ENCODE measurements around the gene MAPK4. TPM values are rescaled to one million over a fixed set of nuclear protein-coding genes. Genes with fewer than 3 reads are reported as not detected.

MAPK4 gene
- total RNA-seq, 6 donors from 2014 or later, result 1.0 to 12.0 (median 6.7) TPM

DNA sequence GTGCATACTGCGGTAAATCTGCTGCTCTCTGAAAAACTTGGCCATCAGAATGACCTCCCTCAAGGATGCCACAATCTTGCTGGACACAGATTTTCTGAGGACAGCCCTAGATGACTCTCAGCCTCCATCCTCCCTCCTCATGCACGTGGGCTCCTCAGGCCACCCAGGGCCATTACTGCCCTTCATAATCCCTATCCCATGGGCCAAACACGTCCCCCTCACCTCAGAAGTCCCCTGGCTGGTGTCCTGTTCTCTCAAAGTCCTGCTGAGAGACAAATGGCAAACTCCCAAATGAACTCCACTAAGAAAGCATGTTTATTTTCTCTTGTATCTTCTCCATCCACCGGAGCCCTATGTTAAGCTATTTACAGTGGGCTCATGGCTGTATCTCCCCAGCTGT, 134.3 kb downstream of the MAPK4 start:
- ATAC-seq (ENCODE audit: low FRiP score in 2 of 2), result no peak

DNA sequence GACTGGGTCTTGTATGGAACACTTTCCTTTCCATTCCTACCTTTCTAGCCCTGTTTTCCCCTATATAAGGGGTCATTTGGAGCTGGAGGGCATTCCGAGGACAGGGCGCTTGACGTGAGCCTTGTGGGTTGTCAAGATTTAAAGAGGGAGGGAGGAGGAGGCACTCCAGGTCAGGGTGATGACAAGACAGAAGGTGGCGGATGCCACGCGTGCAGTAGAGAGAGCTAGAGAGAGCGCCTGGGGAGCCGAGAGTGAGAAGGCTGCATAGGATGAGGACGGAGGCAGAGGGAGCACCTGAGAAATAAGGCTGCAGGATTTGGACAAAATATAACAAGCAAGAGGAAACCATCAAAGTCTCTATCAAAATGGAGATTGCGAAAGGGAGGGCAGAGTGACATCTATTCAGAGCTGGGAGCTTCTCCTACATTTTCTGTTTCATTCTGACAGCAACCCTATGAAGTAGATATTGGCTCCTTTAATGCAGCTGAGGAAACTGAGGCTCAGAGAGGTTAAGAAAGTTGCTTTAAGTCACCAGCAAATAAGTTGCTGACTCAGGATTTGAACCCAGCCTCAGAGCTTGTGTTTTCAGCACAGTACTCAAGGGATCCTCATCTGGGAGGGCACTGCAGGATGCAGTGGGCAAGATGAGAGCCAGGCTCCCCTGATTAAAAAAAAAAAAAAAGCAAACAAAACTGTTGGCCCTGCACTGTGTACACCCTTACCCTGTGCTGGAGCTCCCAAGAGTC, 135.7 kb downstream of the MAPK4 start:
- H3K27me3 ChIP-seq, result no peaks in the 10 kb centered on the region
- H3K36me3 ChIP-seq, result no peaks in the 10 kb centered on the region
- no peak overlapping the region for H3K27ac ChIP-seq
- H3K4me3 ChIP-seq, result no peak overlapping the region
- ATAC-seq (ENCODE audit: low FRiP score in 2 of 2) (no peak), DNase-seq (no peak)
- H3K9me3 ChIP-seq, result no peaks in the 10 kb centered on the region
- TF ChIP-seq EP300 (IDR thresholded peaks at IDR 0.05), result no peak
- H3K4me1 ChIP-seq, result no peaks in the 10 kb centered on the region
- WGBS, 2 donors, result 61% methylated on average over 10 of the region's 10 CpGs

More for the DNA sequence above, 134.3 kb downstream of the MAPK4 start:
- H3K4me1 ChIP-seq, result no peaks in the 10 kb centered on the region
- no peaks in the 10 kb centered on the region for H3K27me3 ChIP-seq
- 71 to 78% methylated on average over 4 of the region's 4 CpGs for WGBS, 2 donors
- H3K9me3 ChIP-seq, result no peaks in the 10 kb centered on the region
- no peak overlapping the region for H3K27ac ChIP-seq
- H3K36me3 ChIP-seq, result no peaks in the 10 kb centered on the region
- no peak overlapping the region for H3K4me3 ChIP-seq
- TF ChIP-seq, protein P1, sequence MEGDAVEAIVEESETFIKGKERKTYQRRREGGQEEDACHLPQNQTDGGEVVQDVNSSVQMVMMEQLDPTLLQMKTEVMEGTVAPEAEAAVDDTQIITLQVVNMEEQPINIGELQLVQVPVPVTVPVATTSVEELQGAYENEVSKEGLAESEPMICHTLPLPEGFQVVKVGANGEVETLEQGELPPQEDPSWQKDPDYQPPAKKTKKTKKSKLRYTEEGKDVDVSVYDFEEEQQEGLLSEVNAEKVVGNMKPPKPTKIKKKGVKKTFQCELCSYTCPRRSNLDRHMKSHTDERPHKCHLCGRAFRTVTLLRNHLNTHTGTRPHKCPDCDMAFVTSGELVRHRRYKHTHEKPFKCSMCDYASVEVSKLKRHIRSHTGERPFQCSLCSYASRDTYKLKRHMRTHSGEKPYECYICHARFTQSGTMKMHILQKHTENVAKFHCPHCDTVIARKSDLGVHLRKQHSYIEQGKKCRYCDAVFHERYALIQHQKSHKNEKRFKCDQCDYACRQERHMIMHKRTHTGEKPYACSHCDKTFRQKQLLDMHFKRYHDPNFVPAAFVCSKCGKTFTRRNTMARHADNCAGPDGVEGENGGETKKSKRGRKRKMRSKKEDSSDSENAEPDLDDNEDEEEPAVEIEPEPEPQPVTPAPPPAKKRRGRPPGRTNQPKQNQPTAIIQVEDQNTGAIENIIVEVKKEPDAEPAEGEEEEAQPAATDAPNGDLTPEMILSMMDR (IDR thresholded peaks at IDR 0.05), result no peak
- TF ChIP-seq POLR2AphosphoS5 (IDR thresholded peaks at IDR 0.05) (no peak), EP300 (IDR thresholded peaks at IDR 0.05) (no peak)
- no peak for DNase-seq

GRCh38 chr18:50696436-50696835, 136.5 kb downstream of the MAPK4 start:
- no peak for ATAC-seq (ENCODE audit: low FRiP score in 2 of 2)

GRCh38 chr18:50696929-50697328, 137.0 kb downstream of the MAPK4 start:
- H3K4me1 ChIP-seq, result no peaks in the 10 kb centered on the region
- no peaks in the 10 kb centered on the region for H3K36me3 ChIP-seq
- DNase-seq (no peak), ATAC-seq (ENCODE audit: low FRiP score in 2 of 2) (no peak)
- H3K9me3 ChIP-seq, result no peaks in the 10 kb centered on the region
- 84 to 91% methylated on average over 4 of the region's 4 CpGs for WGBS, 2 donors
- H3K4me3 ChIP-seq, result no peak overlapping the region
- H3K27ac ChIP-seq, result no peak overlapping the region
- no peaks in the 10 kb centered on the region for H3K27me3 ChIP-seq
- TF ChIP-seq, protein P1 (IDR thresholded peaks at IDR 0.05), result no peak
- TF ChIP-seq POLR2A (IDR thresholded peaks at IDR 0.05), result no peak
- TF ChIP-seq POLR2AphosphoS5 (IDR thresholded peaks at IDR 0.05), result no peak
- TF ChIP-seq EP300 (IDR thresholded peaks at IDR 0.05), result no peak

More at GRCh38 chr18:50696436-50696835, 136.5 kb downstream of the MAPK4 start:
- Histone ChIP-seq H3K27ac (no peak overlapping the region), H3K4me1 (no peaks in the 10 kb centered on the region), H3K36me3 (no peaks in the 10 kb centered on the region), H3K9me3 (no peaks in the 10 kb centered on the region), H3K4me3 (no peak overlapping the region), H3K27me3 (no peaks in the 10 kb centered on the region)
- DNase-seq, result no peak
- WGBS, 2 donors, result 53 to 59% methylated on average over 7 of the region's 7 CpGs
- TF ChIP-seq EP300 (IDR thresholded peaks at IDR 0.05), result no peak
- TF ChIP-seq, protein P1 (IDR thresholded peaks at IDR 0.05), result no peak
- TF ChIP-seq POLR2AphosphoS5 (IDR thresholded peaks at IDR 0.05), result no peak
- no peak for TF ChIP-seq POLR2A (IDR thresholded peaks at IDR 0.05)

- DNase-seq (no peak), ATAC-seq (ENCODE audit: low FRiP score in 2 of 2) (no peak)
- Histone ChIP-seq H3K27ac (no peak overlapping the region), H3K4me1 (no peaks in the 10 kb centered on the region), H3K36me3 (no peaks in the 10 kb centered on the region), H3K4me3 (no peak overlapping the region), H3K9me3 (no peaks in the 10 kb centered on the region), H3K27me3 (no peaks in the 10 kb centered on the region)
- WGBS, 2 donors, result 86 to 89% methylated on average over 1 of the region's 1 CpG
- TF ChIP-seq, protein P1 (IDR thresholded peaks at IDR 0.05), result no peak
- TF ChIP-seq POLR2A (IDR thresholded peaks at IDR 0.05) (no peak), POLR2AphosphoS5 (IDR thresholded peaks at IDR 0.05) (no peak), EP300 (IDR thresholded peaks at IDR 0.05) (no peak)
These were observed 137.6 kb downstream of the MAPK4 start for GRCh38 chr18:50697509-50697908.

Measured in upper lobe of left lung (tissue), 6 donors.